H9 (cell line): ENCODE results near the gene MYO7A. TPM values are rescaled to one million over a fixed set of nuclear protein-coding genes. Genes with fewer than 3 reads are reported as not detected.
A peak's percentile ranks its signal among the peaks of the same experiment; 100 is the strongest.

Source experiments
- DNase-seq: peaks from one replicate; pipeline ENCODE4 v3.0.0-alpha.2; 2017
- H2AFZ ChIP-seq: one replicate; pipeline ENCODE4 v1.6.1; 2013; ENCODE audit warnings: mild to moderate bottlenecking, low read length, control low read depth, moderate library complexity
- H2AK5ac ChIP-seq: 2 replicates; pipeline ENCODE4 v1.6.1; 2013; ENCODE audit warnings: low read length, control low read depth, mixed read lengths; ENCODE audit not compliant: insufficient read length
- H2BK120ac ChIP-seq: one replicate; pipeline ENCODE4 v1.6.1; 2013; ENCODE audit warnings: low read depth, mild to moderate bottlenecking, low read length, control low read depth, inconsistent platforms; ENCODE audit not compliant: poor library complexity, severe bottlenecking
- H2BK12ac ChIP-seq: 2 replicates; pipeline ENCODE4 v1.6.1; 2013; ENCODE audit warnings: low read length, control low read depth, mixed read lengths, low read depth; ENCODE audit not compliant: insufficient read length
- H2BK15ac ChIP-seq: 2 replicates; pipeline ENCODE4 v1.6.1; 2013; ENCODE audit warnings: low read depth, low read length, control low read depth
- H2BK20ac ChIP-seq: one replicate; pipeline ENCODE4 v1.6.1; 2013; ENCODE audit warnings: low read depth, mild to moderate bottlenecking, low read length, control low read depth, inconsistent platforms; ENCODE audit not compliant: poor library complexity, severe bottlenecking
- H2BK5ac ChIP-seq: 2 replicates; pipeline ENCODE4 v1.6.1; 2013; ENCODE audit warnings: low read length, control low read depth, mixed read lengths; ENCODE audit not compliant: insufficient read length
- H3K14ac ChIP-seq: 2 replicates; pipeline ENCODE4 v1.6.1; 2013; ENCODE audit warnings: low read length, control low read depth; ENCODE audit not compliant: insufficient read depth
- H3K18ac ChIP-seq: 2 replicates; pipeline ENCODE4 v1.6.1; 2013; ENCODE audit warnings: low read depth, mild to moderate bottlenecking, mixed read lengths, low read length, control low read depth; ENCODE audit not compliant: insufficient read length
- H3K23ac ChIP-seq: 2 replicates; pipeline ENCODE4 v1.6.1; 2013; ENCODE audit warnings: low read length, control low read depth, mixed read lengths, low read depth; ENCODE audit not compliant: insufficient read length
- H3K23me2 ChIP-seq: 2 replicates; pipeline ENCODE4 v1.6.1; 2013; ENCODE audit warnings: low read depth, mild to moderate bottlenecking, mixed read lengths, low read length, control low read depth; ENCODE audit not compliant: insufficient read length, poor library complexity, severe bottlenecking
- H3K27ac ChIP-seq: 2 replicates; pipeline ENCODE4 v1.5.1; 2013; ENCODE audit warnings: low read length, control low read depth, mixed read lengths, low read depth; ENCODE audit not compliant: insufficient read length
- H3K27me3 ChIP-seq: 2 replicates; pipeline ENCODE4 v1.6.1; 2013; ENCODE audit warnings: low read length, control low read depth, inconsistent platforms; ENCODE audit not compliant: insufficient read depth
- H3K4ac ChIP-seq: 2 replicates; pipeline ENCODE4 v1.6.1; 2013; ENCODE audit warnings: low read depth, mild to moderate bottlenecking, control low read depth, inconsistent platforms, low read length, moderate library complexity
- H3K4me1 ChIP-seq: 2 replicates; pipeline ENCODE4 v1.6.1; 2013; ENCODE audit warnings: low read length, control low read depth, inconsistent platforms; ENCODE audit not compliant: insufficient read depth
- H3K4me2 ChIP-seq: 2 replicates; pipeline ENCODE4 v1.6.1; 2013; ENCODE audit warnings: low read length, control low read depth, mixed read lengths; ENCODE audit not compliant: insufficient read length, insufficient read depth
- H3K56ac ChIP-seq: 2 replicates; pipeline ENCODE4 v1.6.1; 2013; ENCODE audit warnings: low read depth, mild to moderate bottlenecking, mixed read lengths, low read length, control low read depth; ENCODE audit not compliant: insufficient read length
- H3K79me1 ChIP-seq: 2 replicates; pipeline ENCODE4 v1.6.1; 2013; ENCODE audit warnings: low read depth, mild to moderate bottlenecking, moderate library complexity, low read length, control low read depth, inconsistent platforms; ENCODE audit not compliant: insufficient read depth, poor library complexity, severe bottlenecking
- H3K79me2 ChIP-seq: 2 replicates; pipeline ENCODE4 v1.6.1; 2013; ENCODE audit warnings: low read length, control low read depth, inconsistent platforms; ENCODE audit not compliant: insufficient read depth
- H3K9ac ChIP-seq: 2 replicates; pipeline ENCODE4 v1.6.1; 2013; ENCODE audit warnings: low read length, control low read depth, mixed read lengths; ENCODE audit not compliant: insufficient read length; ENCODE audit errors: extremely low read depth
- H3K9me3 ChIP-seq: one replicate; pipeline ENCODE4 v1.6.1; 2013; ENCODE audit warnings: low read depth, low read length, inconsistent platforms; ENCODE audit not compliant: control insufficient read depth
- H3T11ph ChIP-seq: one replicate; pipeline ENCODE4 v1.6.1; 2013; ENCODE audit warnings: mild to moderate bottlenecking, low read length, control low read depth, inconsistent platforms
- H4K20me1 ChIP-seq: one replicate; pipeline ENCODE4 v1.6.1; 2013; ENCODE audit not compliant: control insufficient read depth, insufficient read length, insufficient read depth
- H4K5ac ChIP-seq: 2 replicates; pipeline ENCODE4 v1.6.1; 2013; ENCODE audit warnings: low read depth, mild to moderate bottlenecking, mixed read lengths, low read length, control low read depth; ENCODE audit not compliant: insufficient read length
- H4K8ac ChIP-seq: replicated peaks from 2 replicates; pipeline ENCODE4 v1.6.1; 2013; ENCODE audit warnings: low read length, control low read depth, mixed read lengths, low read depth; ENCODE audit not compliant: insufficient read length
- H4K91ac ChIP-seq: 2 replicates; pipeline ENCODE4 v1.6.1; 2013; ENCODE audit warnings: low read depth, mild to moderate bottlenecking, moderate library complexity, mixed read lengths, low read length, control low read depth; ENCODE audit not compliant: insufficient read length
- H3K27ac Mint-ChIP-seq, 3 experiments: 2 replicates in 2 of 3; 3 replicates in 1 of 3; pipeline ENCODE4 v1.8.0; 2020 to 2021; ENCODE audit warnings: mixed read lengths in 3 of 3, mild to moderate bottlenecking in 1 of 3, moderate library complexity in 1 of 3
- H3K27me3 Mint-ChIP-seq: 2 replicates; pipeline ENCODE4 v1.8.0; 2021; ENCODE audit warnings: low read depth, mild to moderate bottlenecking, moderate library complexity, mixed read lengths
- H3K36me3 Mint-ChIP-seq, 3 experiments: 2 replicates in 2 of 3; 3 replicates in 1 of 3; pipeline ENCODE4 v1.8.0; 2020 to 2021; ENCODE audit warnings: low read depth in 3 of 3, mixed read lengths in 3 of 3; ENCODE audit not compliant: insufficient read depth in 1 of 3
- H3K4me1 Mint-ChIP-seq, 2 experiments: 2 replicates each; pipeline ENCODE4 v1.8.0; 2020; ENCODE audit warnings: mixed read lengths in 2 of 2
- H3K4me3 Mint-ChIP-seq, 2 experiments: 2 replicates in 1 of 2; 3 replicates in 1 of 2; pipeline ENCODE4 v1.8.0; 2020 to 2021; ENCODE audit warnings: mild to moderate bottlenecking in 2 of 2, mixed read lengths in 2 of 2, moderate library complexity in 1 of 2
- H3K9me3 Mint-ChIP-seq, 2 experiments: 2 replicates in 1 of 2; 3 replicates in 1 of 2; pipeline ENCODE4 v1.8.0; 2020; ENCODE audit warnings: mild to moderate bottlenecking in 2 of 2, mixed read lengths in 2 of 2, moderate library complexity in 1 of 2
- CTCF ChIP-seq: fragments of 200-600 bp; sonication (generic); conservative IDR thresholded peaks from 3 replicates; pipeline ENCODE4 v1.8.0; 2021; ENCODE audit warnings: antibody characterized with exemption, mild to moderate bottlenecking
- WGBS: extraction: QIAGEN DNeasy Blood & Tissue Kit; methylation state at CpG from one replicate; pipeline ENCODE4 v1.1.7; 2013; ENCODE audit warnings: missing lambda C conversion rate, low lambda C conversion rate, mixed read lengths; ENCODE audit not compliant: insufficient read length; ENCODE audit errors: extremely low coverage; 5-methylcytosine and 5-hydroxymethylcytosine counted together
- total RNA-seq: library from RNA; stranded (reverse); gene quantifications from 2 replicates; pipeline ENCODE4 v1.2.1, GENCODE V29; 2021

The MYO7A gene
- total RNA-seq, 1 experiment from 2014 or later = 1.6 TPM

- no peak overlapping the region for H4K91ac ChIP-seq
- no peaks in the 10 kb centered on the region for H4K20me1 ChIP-seq
- H3K14ac ChIP-seq = no peak overlapping the region
- H3K4ac ChIP-seq = no peak overlapping the region
- H3K56ac ChIP-seq = no peak overlapping the region
- TF ChIP-seq CTCF = peak; percentile 79
- H3K9me3 ChIP-seq = no peaks in the 10 kb centered on the region
- H2BK12ac ChIP-seq = no peak overlapping the region
- WGBS = no CpG with 5 or more reads among the region's 11 CpGs
- H2BK120ac ChIP-seq = no peak overlapping the region
- H2BK5ac ChIP-seq = no peak overlapping the region
- Mint-ChIP-seq H3K27ac (no peak overlapping the region), H3K4me1 (peaks cover 2 to 5% of the 10 kb centered on the region in 2 experiments; a peak in 3 of 4 replicates), H3K27me3 (no peaks in the 10 kb centered on the region), H3K4me3 (no peak overlapping the region), H3K9me3 (no peaks in the 10 kb centered on the region), H3K36me3 (no peaks in the 10 kb centered on the region)
- no peak overlapping the region for H2BK15ac ChIP-seq
- H4K8ac ChIP-seq = no peak overlapping the region
- H3K79me2 ChIP-seq = no peaks in the 10 kb centered on the region
- H3T11ph ChIP-seq = no peak overlapping the region
- DNase-seq = peak; percentile 84
- H3K18ac ChIP-seq = no peak overlapping the region
- H3K27me3 ChIP-seq = no peaks in the 10 kb centered on the region
- H3K23me2 ChIP-seq = no peaks in the 10 kb centered on the region
- no peak overlapping the region for H4K5ac ChIP-seq
- H3K4me2 ChIP-seq = no peak overlapping the region
- H3K27ac ChIP-seq = no peak overlapping the region
- no peak overlapping the region for H2BK20ac ChIP-seq
- H2AK5ac ChIP-seq = no peak overlapping the region
- no peak overlapping the region for H2AFZ ChIP-seq
- no peaks in the 10 kb centered on the region for H3K79me1 ChIP-seq
- H3K4me1 ChIP-seq = no peaks in the 10 kb centered on the region
- no peak overlapping the region for H3K23ac ChIP-seq
- H3K9ac ChIP-seq = no peak overlapping the region
These were observed 70.4 kb downstream of the MYO7A start for GRCh38 chr11:77198440-77198849.
